HepG2 (cell line): ENCODE results near the gene WBP1. TPM values are rescaled to one million over a fixed set of nuclear protein-coding genes. Genes with fewer than 3 reads are reported as not detected.

Experiments
- ATF1 ChIP-seq: IDR thresholded peaks from 2 replicates; pipeline ENCODE4 v1.6.1; 2016; ENCODE audit warnings: mild to moderate bottlenecking, control low read depth
- ATM ChIP-seq: fragments of 450-650 bp; IDR thresholded peaks from 2 replicates; pipeline ENCODE4 v1.7.1; 2017; ENCODE audit warnings: mild to moderate bottlenecking, borderline replicate concordance
- GATA4 ChIP-seq: sonication (generic); IDR thresholded peaks from 2 replicates; pipeline ENCODE4 v1.6.1; 2016; ENCODE audit warnings: antibody characterized with exemption, low read depth, borderline replicate concordance
- HOXA3 ChIP-seq: sonication (generic); formaldehyde crosslinking; IDR thresholded peaks from 2 replicates; pipeline ENCODE4 v1.5.0; 2020; ENCODE audit warnings: missing genetic modification reagents
- NCOR1 ChIP-seq: fragments of 200-600 bp; sonication (generic); IDR thresholded peaks from 2 replicates; pipeline ENCODE4 v1.7.0; 2017; ENCODE audit warnings: antibody characterized with exemption, low read length, borderline replicate concordance
- NR1H2 ChIP-seq: sonication (generic); formaldehyde crosslinking; IDR thresholded peaks from 2 replicates; pipeline ENCODE4 v1.8.1; 2022; ENCODE audit warnings: low read depth, missing genetic modification reagents, borderline replicate concordance
- POLR2A ChIP-seq, 2 experiments: IDR thresholded peaks; 2 replicates each; pipeline ENCODE4 v1.6.1; 2011; ENCODE audit warnings: low read depth in 2 of 2, low read length in 2 of 2, mild to moderate bottlenecking in 1 of 2, moderate library complexity in 1 of 2; ENCODE audit not compliant: insufficient read depth in 1 of 2
- RNF219 ChIP-seq: sonication (generic); formaldehyde crosslinking; IDR thresholded peaks from 2 replicates; pipeline ENCODE4 v1.5.0; 2020; ENCODE audit warnings: mild to moderate bottlenecking, missing genetic modification reagents
- SIX1 ChIP-seq: sonication (generic); formaldehyde crosslinking; IDR thresholded peaks from 2 replicates; pipeline ENCODE4 v1.4.0; 2020; ENCODE audit warnings: missing genetic modification reagents, borderline replicate concordance
- SOX13 ChIP-seq, 3 experiments: fragments of 450-650 bp in 1 of 3; sonication (generic) in 1 of 3; formaldehyde crosslinking in 1 of 3; IDR thresholded peaks in 2 of 3; conservative IDR thresholded peaks in 1 of 3; 2 replicates each; pipeline versions ENCODE4 v1.5.0 to v1.6.1; 2016 to 2020; ENCODE audit warnings: antibody characterized with exemption in 1 of 3, mild to moderate bottlenecking in 1 of 3, missing compliant biosample characterization in 1 of 3, missing genetic modification reagents in 1 of 3, moderate library complexity in 1 of 3
- SOX5 ChIP-seq: IDR thresholded peaks from 2 replicates; pipeline ENCODE4 v1.6.1; 2016; ENCODE audit warnings: borderline replicate concordance
- THAP11 ChIP-seq: IDR thresholded peaks from 2 replicates; pipeline ENCODE4 v1.6.1; 2016; ENCODE audit warnings: missing biosample characterization, missing genetic modification reagents
- ZBTB42 ChIP-seq: sonication (generic); formaldehyde crosslinking; IDR thresholded peaks from 2 replicates; pipeline ENCODE4 v1.5.0; 2020; ENCODE audit warnings: mild to moderate bottlenecking, missing genetic modification reagents
- ZNF326 ChIP-seq: sonication (generic); formaldehyde crosslinking; IDR thresholded peaks from 2 replicates; pipeline ENCODE4 v1.4.0; 2020; ENCODE audit warnings: missing genetic modification reagents, borderline replicate concordance
- ZNF367 ChIP-seq: sonication (generic); formaldehyde crosslinking; IDR thresholded peaks from 2 replicates; pipeline ENCODE4 v1.4.0; 2020; ENCODE audit warnings: missing genetic modification reagents, borderline replicate concordance
- ZNF501 ChIP-seq: sonication (generic); formaldehyde crosslinking; IDR thresholded peaks from 2 replicates; pipeline ENCODE4 v1.5.1; 2020; ENCODE audit warnings: mild to moderate bottlenecking, moderate library complexity, missing genetic modification reagents
- ZNF619 ChIP-seq: sonication (generic); formaldehyde crosslinking; IDR thresholded peaks from 2 replicates; pipeline ENCODE4 v1.4.0; 2020; ENCODE audit warnings: mild to moderate bottlenecking, missing genetic modification reagents
- polyA plus RNA-seq, 8 experiments: library from polyadenylated mRNA; depleted of rRNA in 3 of 8; stranded (reverse) in 7 of 8; unstranded in 1 of 8; fragments of >200 nt; fragmentation: Illumina TruSeq in 4 of 8; extraction: Trizol in 4 of 8; gene quantifications; 2 replicates each; pipeline versions ENCODE4 v1.2.1 to v1.2.3, GENCODE V29; 2011 to 2016; ENCODE audit warnings: low read depth in 4 of 8, missing spikeins in 1 of 8, mixed read lengths in 1 of 8; ENCODE audit not compliant: insufficient read depth in 1 of 8
- total RNA-seq, 5 experiments: library from RNA; depleted of rRNA; stranded (reverse); fragments of >200 nt; fragmentation: Illumina TruSeq; extraction: Trizol; gene quantifications; 2 replicates each; pipeline ENCODE4 v1.2.3, GENCODE V29; 2016; ENCODE audit warnings: low read depth in 1 of 5
- TF ChIP-seq, protein P1 (sequence below): sonication (generic); formaldehyde crosslinking; IDR thresholded peaks from 2 replicates; pipeline ENCODE4 v1.5.1; 2020; ENCODE audit warnings: mild to moderate bottlenecking, missing genetic modification reagents, borderline replicate concordance
- TF ChIP-seq, protein P2 (sequence below): sonication (generic); formaldehyde crosslinking; IDR thresholded peaks from 2 replicates; pipeline ENCODE4 v1.8.1; 2023; ENCODE audit warnings: missing genetic modification reagents, inconsistent platforms, borderline replicate concordance

WBP1 gene
- total and polyA plus RNA-seq, 2 of the 13 experiments (the other 11 are each of a cell fraction or from before 2014, with no cell fraction given), result 38.8 to 85.7 TPM

GRCh38 chr2:74447230-74447999, 10.8 kb upstream of the WBP1 start (continued):
- TF ChIP-seq, protein P1, sequence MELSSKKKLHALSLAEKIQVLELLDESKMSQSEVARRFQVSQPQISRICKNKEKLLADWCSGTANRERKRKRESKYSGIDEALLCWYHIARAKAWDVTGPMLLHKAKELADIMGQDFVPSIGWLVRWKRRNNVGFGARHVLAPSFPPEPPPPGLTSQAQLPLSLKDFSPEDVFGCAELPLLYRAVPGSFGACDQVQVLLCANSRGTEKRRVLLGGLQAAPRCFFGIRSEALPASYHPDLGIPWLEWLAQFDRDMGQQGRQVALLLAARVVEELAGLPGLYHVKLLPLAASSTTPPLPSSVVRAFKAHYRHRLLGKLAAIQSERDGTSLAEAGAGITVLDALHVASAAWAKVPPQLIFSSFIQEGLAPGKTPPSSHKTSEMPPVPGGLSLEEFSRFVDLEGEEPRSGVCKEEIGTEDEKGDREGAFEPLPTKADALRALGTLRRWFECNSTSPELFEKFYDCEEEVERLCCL (CRISPR knock-in tag), result no peak; the same call in 1 of the 2 replicates
- TF ChIP-seq NR1H2 (CRISPR knock-in tag) (no peak), ATF1 (CRISPR knock-in tag) (peak; percentile 53; the same call in 1 of the 2 replicates), ZNF326 (CRISPR knock-in tag) (no peak), ATM (no peak), POLR2A (IDR thresholded peaks at IDR 0.05; ENCODE audit: insufficient read depth in 1 of 2, low read depth in 2 of 2, low read length in 2 of 2) (peak in 1 of 2 experiments; percentile 44; a peak in 1 of 4 replicates), SIX1 (CRISPR knock-in tag) (peak; percentile 39; the same call in 1 of the 2 replicates), NCOR1 (peak; percentile 54; the same call in 1 of the 2 replicates), SOX5 (peak; percentile 44; the same call in 1 of the 2 replicates), ZBTB42 (CRISPR knock-in tag) (no peak; the same call in 1 of the 2 replicates), ZNF367 (CRISPR knock-in tag) (no peak), RNF219 (CRISPR knock-in tag) (0 out of 2 replicates have a peak, but pooled peaks have one; percentile 32), ZNF501 (peak; percentile 61; the same call in 1 of the 2 replicates), ZNF619 (CRISPR knock-in tag) (no peak), HOXA3 (CRISPR knock-in tag) (peak; percentile 37; the same call in 1 of the 2 replicates), THAP11 (CRISPR knock-in tag) (peak; percentile 28; the same call in 1 of the 2 replicates), SOX13 (IDR thresholded peaks at IDR 0.05) (no peak), SOX13 (CRISPR knock-in tag; conservative IDR thresholded peaks at IDR 0.05 in 1 of 2, IDR thresholded peaks at IDR 0.05 in 1 of 2) (peak in 1 of 2 experiments; percentile 34; a peak in 2 of 4 replicates), GATA4 (no peak)
- TF ChIP-seq, protein P2, sequence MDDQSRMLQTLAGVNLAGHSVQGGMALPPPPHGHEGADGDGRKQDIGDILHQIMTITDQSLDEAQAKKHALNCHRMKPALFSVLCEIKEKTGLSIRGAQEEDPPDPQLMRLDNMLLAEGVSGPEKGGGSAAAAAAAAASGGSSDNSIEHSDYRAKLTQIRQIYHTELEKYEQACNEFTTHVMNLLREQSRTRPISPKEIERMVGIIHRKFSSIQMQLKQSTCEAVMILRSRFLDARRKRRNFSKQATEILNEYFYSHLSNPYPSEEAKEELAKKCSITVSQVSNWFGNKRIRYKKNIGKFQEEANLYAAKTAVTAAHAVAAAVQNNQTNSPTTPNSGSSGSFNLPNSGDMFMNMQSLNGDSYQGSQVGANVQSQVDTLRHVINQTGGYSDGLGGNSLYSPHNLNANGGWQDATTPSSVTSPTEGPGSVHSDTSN (CRISPR knock-in tag), result no peak
